Peyer's patch (tissue), 4 donors: Measurements from ENCODE around the gene FBXO38. TPM values are rescaled to one million over a fixed set of nuclear protein-coding genes. Genes with fewer than 3 reads are reported as not detected.
A peak's percentile ranks its signal among the peaks of the same experiment; 100 is the strongest.

ENCODE experiments used
- DNase-seq, 3 donors: peaks; one replicate each; pipeline ENCODE4 v3.0.0-alpha.2; 2017 to 2019
- H3K27ac ChIP-seq, 4 donors: fragments of 200-600 bp; sonication (generic); one replicate each; pipeline ENCODE4 v1.5.1; 2016 to 2019
- H3K27me3 ChIP-seq, 2 donors: fragments of 200-600 bp; sonication (generic); one replicate each; pipeline ENCODE4 v1.5.1; 2019
- H3K36me3 ChIP-seq, 3 donors: fragments of 200-600 bp; sonication (generic); one replicate each; pipeline ENCODE4 v1.5.1; 2016 to 2019
- H3K4me1 ChIP-seq, 4 donors: fragments of 200-600 bp; sonication (generic); one replicate each; pipeline ENCODE4 v1.5.1; 2016 to 2019
- H3K4me3 ChIP-seq, 4 donors: fragments of 200-600 bp; sonication (generic); 1 replicate in 3 of 4; 2 replicates in 1 of 4; pipeline ENCODE4 v1.5.1; 2016 to 2019; ENCODE audit warnings: mild to moderate bottlenecking in 1 of 4
- H3K9me3 ChIP-seq, 4 donors: fragments of 200-600 bp; sonication (generic); one replicate each; pipeline ENCODE4 v1.5.1; 2016 to 2019; ENCODE audit warnings: mild to moderate bottlenecking in 1 of 4
- CTCF ChIP-seq, 6 experiments: fragments of 450-650 bp in 4 of 6; fragments of 200-600 bp in 2 of 6; sonication (generic) in 1 of 6; IDR thresholded peaks; one replicate each; pipeline ENCODE4 v1.5.1; 2017 to 2019; ENCODE audit warnings: antibody characterized with exemption in 6 of 6, mild to moderate bottlenecking in 3 of 6, moderate library complexity in 1 of 6
- POLR2A ChIP-seq, 2 donors: fragments of 450-650 bp; IDR thresholded peaks; one replicate each; pipeline ENCODE4 v1.5.1; 2017; ENCODE audit warnings: antibody characterized with exemption in 2 of 2, mild to moderate bottlenecking in 2 of 2, moderate library complexity in 2 of 2
- total RNA-seq, 4 donors: library from RNA; depleted of rRNA; stranded (reverse); fragments of >200 nt; gene quantifications; one replicate each; pipeline ENCODE4 v1.1.0, GENCODE V29; 2016

FBXO38 gene
- total RNA-seq, 4 donors from 2014 or later: 52.2 to 91.6 (median 64.5) TPM

- DNase-seq: no peak
- no peaks in the 10 kb centered on the region for H3K27me3 ChIP-seq
- H3K9me3 ChIP-seq: no peaks in the 10 kb centered on the region
- no peak for TF ChIP-seq CTCF (IDR thresholded peaks at IDR 0.05)
- TF ChIP-seq POLR2A (IDR thresholded peaks at IDR 0.05): no peak
- H3K4me3 ChIP-seq: no peak overlapping the region
- peaks cover 0 to 87% (median 0%) of the 10 kb centered on the region in 3 donors for H3K36me3 ChIP-seq
- H3K27ac ChIP-seq: no peak overlapping the region
- H3K4me1 ChIP-seq: peaks cover 0 to 5% (median 0%) of the 10 kb centered on the region in 4 donors
Observed at GRCh38 chr5:148438933-148439332, 55.2 kb downstream of the FBXO38 start.

GRCh38 chr5:148443241-148443640, 59.5 kb downstream of the FBXO38 start:
- TF ChIP-seq POLR2A (IDR thresholded peaks at IDR 0.05) (no peak), CTCF (IDR thresholded peaks at IDR 0.05) (no peak)
- DNase-seq: no peak
- H3K9me3 ChIP-seq: no peaks in the 10 kb centered on the region

GRCh38 chr5:148443998-148444397, 60.2 kb downstream of the FBXO38 start:
- peak in 1 of 3 donors; percentile 65 for DNase-seq
- Histone ChIP-seq H3K4me1 (peaks cover 0 to 5% (median 0%) of the 10 kb centered on the region in 4 donors), H3K9me3 (no peaks in the 10 kb centered on the region), H3K4me3 (no peak overlapping the region), H3K27ac (no peak overlapping the region), H3K27me3 (no peaks in the 10 kb centered on the region), H3K36me3 (peaks cover 0 to 37% (median 0%) of the 10 kb centered on the region in 3 donors)
- TF ChIP-seq POLR2A (IDR thresholded peaks at IDR 0.05) (no peak), CTCF (IDR thresholded peaks at IDR 0.05) (peak; percentile 31 to 95 (median 86))

More at GRCh38 chr5:148443241-148443640, 59.5 kb downstream of the FBXO38 start:
- no peak overlapping the region for H3K4me3 ChIP-seq
- H3K36me3 ChIP-seq: peaks cover 0 to 44% (median 0%) of the 10 kb centered on the region in 3 donors
- H3K4me1 ChIP-seq: peaks cover 0 to 5% (median 0%) of the 10 kb centered on the region in 4 donors
- no peak overlapping the region for H3K27ac ChIP-seq
- no peaks in the 10 kb centered on the region for H3K27me3 ChIP-seq

GRCh38 chr5:148445578-148445977, 61.8 kb downstream of the FBXO38 start:
- Histone ChIP-seq H3K27ac (no peak overlapping the region), H3K9me3 (no peaks in the 10 kb centered on the region), H3K36me3 (peaks cover 0 to 21% (median 0%) of the 10 kb centered on the region in 3 donors), H3K4me1 (peaks cover 0 to 5% (median 0%) of the 10 kb centered on the region in 4 donors), H3K27me3 (no peaks in the 10 kb centered on the region), H3K4me3 (no peak overlapping the region)
- TF ChIP-seq CTCF (IDR thresholded peaks at IDR 0.05): no peak
- no peak for TF ChIP-seq POLR2A (IDR thresholded peaks at IDR 0.05)
- DNase-seq: no peak

GRCh38 chr5:148446611-148447010, 62.9 kb downstream of the FBXO38 start:
- Histone ChIP-seq H3K27ac (peak overlapping the region in 1 of 4 donors; percentile 25), H3K4me1 (peaks cover 0 to 5% (median 0%) of the 10 kb centered on the region in 4 donors), H3K9me3 (no peaks in the 10 kb centered on the region), H3K36me3 (peaks cover 0 to 12% (median 0%) of the 10 kb centered on the region in 3 donors), H3K27me3 (no peaks in the 10 kb centered on the region), H3K4me3 (no peak overlapping the region)
- no peak for DNase-seq
- TF ChIP-seq CTCF (IDR thresholded peaks at IDR 0.05) (no peak), POLR2A (IDR thresholded peaks at IDR 0.05) (no peak)
